ENCODE measurements around the gene GUCY2D.

Gene GUCY2D

GRCh38 chr17:8066841-8067775 lies 64.7 kb downstream of the GUCY2D start:
- H3K27ac ChIP-seq, result no peak overlapping the region
- no peak for TF ChIP-seq CTCF (conservative IDR thresholded peaks at IDR 0.05; ENCODE audit: low read depth)
- POLR2A ChIA-PET (ENCODE audit: low non-redundant PET), result no interaction called here
- CTCF ChIA-PET, result no interaction called here
- DNase-seq (ENCODE audit: low spot score), result no peak

- ChIA-PET POLR2A (ENCODE audit: low non-redundant PET) (no interaction called here), CTCF (no interaction called here)
- H3K27ac ChIP-seq, result no peak overlapping the region
- DNase-seq (ENCODE audit: low spot score), result no peak
- no peak for TF ChIP-seq CTCF (conservative IDR thresholded peaks at IDR 0.05; ENCODE audit: low read depth)
Measured at GRCh38 chr17:8067806-8068205, 65.4 kb downstream of the GUCY2D start.

GRCh38 chr17:8068736-8069586 lies 66.5 kb downstream of the GUCY2D start:
- no peak for TF ChIP-seq CTCF (conservative IDR thresholded peaks at IDR 0.05; ENCODE audit: low read depth)
- ChIA-PET POLR2A (ENCODE audit: low non-redundant PET) (interaction anchor here (0.6 kb wide), 1 partner anchor 212 kb away, joined by 3 read pairs; the partner anchor contains the start of gene NAA38), CTCF (interaction anchor here (0.9 to 2.3 kb wide), 5 partner anchors 9 to 42 kb away, joined by 3 to 9 read pairs (median 6); no protein-coding TSS in a partner anchor)
- no peak overlapping the region for H3K27ac ChIP-seq
- DNase-seq (ENCODE audit: low spot score), result no peak

- POLR2A ChIA-PET (ENCODE audit: low non-redundant PET), result interaction anchor here (0.6 kb wide), 1 partner anchor 212 kb away, joined by 3 read pairs; the partner anchor contains the start of gene NAA38
- no peak for TF ChIP-seq CTCF (conservative IDR thresholded peaks at IDR 0.05; ENCODE audit: low read depth)
- no peak for DNase-seq (ENCODE audit: low spot score)
- H3K27ac ChIP-seq, result no peak overlapping the region
- CTCF ChIA-PET, result interaction anchor here (0.9 to 2.3 kb wide), 5 partner anchors 10 to 41 kb away, joined by 3 to 9 read pairs (median 6); no protein-coding TSS in a partner anchor
Measured at GRCh38 chr17:8069587-8069860, 67.1 kb downstream of the GUCY2D start.

Measured in RWPE1 (cell line).